Measurements from ENCODE around the gene SMOC2.
"Not testable (repeated sequence)": the region's sequence is repeated elsewhere in the genome, so short reads cannot be mapped to it uniquely, and the experiment has no call there.

The SMOC2 gene

GRCh38 chr6:168546151-168546550 is 105.2 kb downstream of the SMOC2 start:
- DNase-seq = no peak

GRCh38 chr6:168546730-168547129 is 105.7 kb downstream of the SMOC2 start:
- DNase-seq = no peak

- DNase-seq = no peak
Observed at GRCh38 chr6:168550326-168550725, 109.3 kb downstream of the SMOC2 start.

- no peak for DNase-seq
Observed at GRCh38 chr6:168554472-168554871, 113.5 kb downstream of the SMOC2 start.

GRCh38 chr6:168554898-168555617 is 114.1 kb downstream of the SMOC2 start:
- DNase-seq = no peak

- DNase-seq = no peak
Observed at GRCh38 chr6:168555618-168556273, 114.8 kb downstream of the SMOC2 start.

- no peak for DNase-seq
Observed at GRCh38 chr6:168557512-168557911, 116.5 kb downstream of the SMOC2 start.

GRCh38 chr6:168558686-168559085 is 117.7 kb downstream of the SMOC2 start:
- no peak for DNase-seq

- no peak for DNase-seq
Observed at GRCh38 chr6:168559574-168560098, 118.7 kb downstream of the SMOC2 start.

GRCh38 chr6:168560126-168560525 is 119.1 kb downstream of the SMOC2 start:
- DNase-seq = no peak

- DNase-seq = no peak
Observed at GRCh38 chr6:168562576-168563151, 121.7 kb downstream of the SMOC2 start.

GRCh38 chr6:168563656-168564055 is 122.7 kb downstream of the SMOC2 start:
- DNase-seq = no peak

- DNase-seq = no peak
Observed at GRCh38 chr6:168565112-168565511, 124.1 kb downstream of the SMOC2 start.

- no peak for DNase-seq
Observed at GRCh38 chr6:168570211-168570610, 129.2 kb downstream of the SMOC2 start.

GRCh38 chr6:168571268-168571667 is 130.3 kb downstream of the SMOC2 start:
- DNase-seq = no peak

GRCh38 chr6:168573276-168573835 is 132.4 kb downstream of the SMOC2 start:
- DNase-seq = not testable (repeated sequence)

GRCh38 chr6:168574075-168574698 is 133.2 kb downstream of the SMOC2 start:
- no peak for DNase-seq

- no peak for DNase-seq
Observed at GRCh38 chr6:168574699-168575195, 133.8 kb downstream of the SMOC2 start.

- DNase-seq = no peak
Observed at GRCh38 chr6:168575346-168576098, 134.5 kb downstream of the SMOC2 start.

- DNase-seq = no peak
Observed at GRCh38 chr6:168576388-168576787, 135.4 kb downstream of the SMOC2 start.

- DNase-seq = no peak
Observed at GRCh38 chr6:168577496-168577895, 136.5 kb downstream of the SMOC2 start.

- DNase-seq = no peak
Observed at GRCh38 chr6:168578036-168578435, 137.1 kb downstream of the SMOC2 start.
